ENCODE measurements around the gene FGD4.

DNA sequence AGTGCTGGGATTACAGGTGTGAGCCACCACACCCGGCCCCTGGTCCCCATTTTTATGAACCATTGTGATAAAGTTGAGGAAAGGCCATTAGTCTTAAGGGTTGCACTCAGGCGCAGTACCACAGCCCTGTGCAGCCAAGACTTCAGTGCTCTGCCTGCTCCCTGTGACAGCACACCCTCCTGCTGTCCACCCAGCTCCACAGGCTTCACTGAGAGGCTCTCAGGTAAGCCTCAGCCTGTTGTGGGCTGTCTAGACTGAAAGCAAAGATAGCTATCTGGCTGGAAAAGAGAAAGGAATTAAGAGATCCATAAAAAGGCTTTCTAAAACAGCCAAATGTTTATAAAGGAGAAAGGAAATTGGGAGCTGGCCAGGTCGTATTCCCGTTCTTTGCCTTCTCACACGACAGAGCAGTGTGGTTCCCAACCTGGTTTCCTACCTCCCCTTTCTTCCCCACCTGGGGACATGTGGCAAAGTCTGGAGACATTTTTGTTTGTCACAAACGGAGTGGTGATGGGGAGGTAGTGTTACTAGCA is 260.6 kb downstream of the FGD4 start:
- TF ChIP-seq, protein P1, sequence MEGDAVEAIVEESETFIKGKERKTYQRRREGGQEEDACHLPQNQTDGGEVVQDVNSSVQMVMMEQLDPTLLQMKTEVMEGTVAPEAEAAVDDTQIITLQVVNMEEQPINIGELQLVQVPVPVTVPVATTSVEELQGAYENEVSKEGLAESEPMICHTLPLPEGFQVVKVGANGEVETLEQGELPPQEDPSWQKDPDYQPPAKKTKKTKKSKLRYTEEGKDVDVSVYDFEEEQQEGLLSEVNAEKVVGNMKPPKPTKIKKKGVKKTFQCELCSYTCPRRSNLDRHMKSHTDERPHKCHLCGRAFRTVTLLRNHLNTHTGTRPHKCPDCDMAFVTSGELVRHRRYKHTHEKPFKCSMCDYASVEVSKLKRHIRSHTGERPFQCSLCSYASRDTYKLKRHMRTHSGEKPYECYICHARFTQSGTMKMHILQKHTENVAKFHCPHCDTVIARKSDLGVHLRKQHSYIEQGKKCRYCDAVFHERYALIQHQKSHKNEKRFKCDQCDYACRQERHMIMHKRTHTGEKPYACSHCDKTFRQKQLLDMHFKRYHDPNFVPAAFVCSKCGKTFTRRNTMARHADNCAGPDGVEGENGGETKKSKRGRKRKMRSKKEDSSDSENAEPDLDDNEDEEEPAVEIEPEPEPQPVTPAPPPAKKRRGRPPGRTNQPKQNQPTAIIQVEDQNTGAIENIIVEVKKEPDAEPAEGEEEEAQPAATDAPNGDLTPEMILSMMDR (conservative IDR thresholded peaks at IDR 0.05; ENCODE audit: low read depth, low read length), result no peak
- no peak for TF ChIP-seq NFE2L2 (IDR thresholded peaks at IDR 0.05; ENCODE audit: low read depth, low read length)
- no peak for TF ChIP-seq FOS (IDR thresholded peaks at IDR 0.05; ENCODE audit: low read depth, low read length)
- no peak for TF ChIP-seq RFX5 (IDR thresholded peaks at IDR 0.05; ENCODE audit: low read depth, low read length)
- no peak for TF ChIP-seq CEBPB (IDR thresholded peaks at IDR 0.05; ENCODE audit: low read depth, low read length)
- no peak for TF ChIP-seq SMC3 (IDR thresholded peaks at IDR 0.05; ENCODE audit: low read depth, low read length)
- TF ChIP-seq MAZ (IDR thresholded peaks at IDR 0.05; ENCODE audit: borderline replicate concordance, low read depth, low read length), result no peak
- TF ChIP-seq POLR2A (IDR thresholded peaks at IDR 0.05; ENCODE audit: low read depth, low read length), result no peak
- no peak for TF ChIP-seq CHD1 (IDR thresholded peaks at IDR 0.05; ENCODE audit: low read depth, low read length)
- no peak for TF ChIP-seq RAD21 (IDR thresholded peaks at IDR 0.05; ENCODE audit: low read length)
- no peak for TF ChIP-seq MAFK (IDR thresholded peaks at IDR 0.05; ENCODE audit: low read depth, low read length)

Data from IMR-90 (cell line).